Measurements from ENCODE around the gene TDRD3.

TDRD3 gene

GRCh38 chr13:60352644-60353043 is 44.4 kb upstream of the TDRD3 start:
- no peak overlapping the region for H3K4me3 ChIP-seq (ENCODE audit: low read depth, low read length)
- TF ChIP-seq CTCF (IDR thresholded peaks at IDR 0.05; ENCODE audit: insufficient read depth, low read length, missing control alignments), result no peak
- POLR2A ChIA-PET, result no interaction called here
- CTCF ChIA-PET, result interaction anchor here (0.8 kb wide), 1 partner anchor 17 kb away, joined by 4 read pairs; no protein-coding TSS in a partner anchor
- no peak for DNase-seq (ENCODE audit: low read depth, low spot score)

GRCh38 chr13:60355056-60355455 is 42.0 kb upstream of the TDRD3 start:
- H3K4me3 ChIP-seq (ENCODE audit: low read depth, low read length), result no peak overlapping the region
- TF ChIP-seq CTCF (IDR thresholded peaks at IDR 0.05; ENCODE audit: insufficient read depth, low read length, missing control alignments), result no peak
- ChIA-PET POLR2A (interaction anchor here (0.6 kb wide), 1 partner anchor 190 kb away, joined by 4 read pairs; no protein-coding TSS in a partner anchor), CTCF (interaction anchor here (0.7 kb wide), 1 partner anchor 13 kb away, joined by 3 read pairs; no protein-coding TSS in a partner anchor)
- DNase-seq (ENCODE audit: low read depth, low spot score), result no peak

- ChIA-PET CTCF (no interaction called here), POLR2A (no interaction called here)
- no peak overlapping the region for H3K4me3 ChIP-seq (ENCODE audit: low read depth, low read length)
- TF ChIP-seq CTCF (IDR thresholded peaks at IDR 0.05; ENCODE audit: insufficient read depth, low read length, missing control alignments), result no peak
- DNase-seq (ENCODE audit: low read depth, low spot score), result no peak
These were observed 40.0 kb upstream of the TDRD3 start for GRCh38 chr13:60356970-60357369.

GRCh38 chr13:60358453-60358852 is 38.6 kb upstream of the TDRD3 start:
- CTCF ChIA-PET, result no interaction called here
- no peak overlapping the region for H3K4me3 ChIP-seq (ENCODE audit: low read depth, low read length)
- no peak for TF ChIP-seq CTCF (IDR thresholded peaks at IDR 0.05; ENCODE audit: insufficient read depth, low read length, missing control alignments)
- POLR2A ChIA-PET, result no interaction called here
- DNase-seq (ENCODE audit: low read depth, low spot score), result no peak

- DNase-seq (ENCODE audit: low read depth, low spot score), result no peak
- ChIA-PET CTCF (no interaction called here), POLR2A (no interaction called here)
- no peak overlapping the region for H3K4me3 ChIP-seq (ENCODE audit: low read depth, low read length)
- no peak for TF ChIP-seq CTCF (IDR thresholded peaks at IDR 0.05; ENCODE audit: insufficient read depth, low read length, missing control alignments)
These were observed 33.7 kb upstream of the TDRD3 start for GRCh38 chr13:60363288-60363687.

- ChIA-PET POLR2A (no interaction called here), CTCF (interaction anchor here (0.9 to 1.7 kb wide), 11 partner anchors 8 to 228 kb away, joined by 3 to 6 read pairs (median 4); no protein-coding TSS in a partner anchor)
- DNase-seq (ENCODE audit: low read depth, low spot score), result no peak
These were observed 27.8 kb upstream of the TDRD3 start for GRCh38 chr13:60369242-60369641.

More at GRCh38 chr13:60369242-60369641, 27.8 kb upstream of the TDRD3 start:
- TF ChIP-seq CTCF (IDR thresholded peaks at IDR 0.05; ENCODE audit: insufficient read depth, low read length, missing control alignments), result peak; percentile 3
- no peak overlapping the region for H3K4me3 ChIP-seq (ENCODE audit: low read depth, low read length)

Data from AG04449 (cell line).